Ectodermal cell (in vitro differentiated cells): ENCODE data around the gene FBXL2.

ENCODE experiments used
- H3K27ac ChIP-seq: 2 replicates; pipeline ENCODE4 v1.7.0; 2013; ENCODE audit warnings: mild to moderate bottlenecking, low read depth, low read length; ENCODE audit not compliant: insufficient read depth, poor library complexity, severe bottlenecking
- H3K27me3 ChIP-seq: 2 replicates; pipeline ENCODE4 v1.7.0; 2013; ENCODE audit warnings: mild to moderate bottlenecking, low read length; ENCODE audit not compliant: insufficient read depth, control insufficient read depth, poor library complexity, severe bottlenecking
- H3K36me3 ChIP-seq: one replicate; pipeline ENCODE4 v1.7.0; 2013; ENCODE audit warnings: low read length; ENCODE audit not compliant: control insufficient read depth, insufficient read depth
- H3K4me1 ChIP-seq: one replicate; pipeline ENCODE4 v1.7.0; 2013; ENCODE audit warnings: low read length; ENCODE audit not compliant: control insufficient read depth, insufficient read depth
- H3K4me3 ChIP-seq: 2 replicates; pipeline ENCODE4 v1.7.0; 2013; ENCODE audit warnings: low read depth, low read length, control low read depth; ENCODE audit not compliant: insufficient read depth
- H3K9me3 ChIP-seq: 2 replicates; pipeline ENCODE4 v1.7.0; 2013; ENCODE audit warnings: mild to moderate bottlenecking, low read length, moderate library complexity; ENCODE audit not compliant: control insufficient read depth
- WGBS, 2 experiments: methylation state at CpG; one replicate each; pipeline ENCODE4 v1.1.7; 2013; ENCODE audit warnings: missing lambda C conversion rate in 2 of 2; 5-methylcytosine and 5-hydroxymethylcytosine counted together

The FBXL2 gene

GRCh38 chr3:33250712-33251111, 26.5 kb upstream of the FBXL2 start:
- Histone ChIP-seq H3K9me3 (no peaks in the 10 kb centered on the region), H3K27ac (no peak overlapping the region), H3K36me3 (no peaks in the 10 kb centered on the region), H3K27me3 (no peaks in the 10 kb centered on the region), H3K4me3 (no peak overlapping the region), H3K4me1 (no peaks in the 10 kb centered on the region)
- WGBS, 2 experiments = 72 to 73% methylated on average over 1 of the region's 1 CpG

GRCh38 chr3:33256249-33256648, 21.0 kb upstream of the FBXL2 start:
- H3K27ac ChIP-seq = no peak overlapping the region
- no peaks in the 10 kb centered on the region for H3K27me3 ChIP-seq
- H3K4me3 ChIP-seq = no peak overlapping the region
- H3K36me3 ChIP-seq = no peaks in the 10 kb centered on the region
- H3K4me1 ChIP-seq = no peaks in the 10 kb centered on the region
- WGBS, 2 experiments = 52 to 73% methylated on average over 2 of the region's 2 CpGs
- no peaks in the 10 kb centered on the region for H3K9me3 ChIP-seq

- Histone ChIP-seq H3K4me1 (no peaks in the 10 kb centered on the region), H3K27me3 (no peaks in the 10 kb centered on the region), H3K4me3 (no peak overlapping the region), H3K9me3 (no peaks in the 10 kb centered on the region), H3K27ac (no peak overlapping the region), H3K36me3 (no peaks in the 10 kb centered on the region)
- WGBS, 2 experiments = 86 to 91% methylated on average over 5 of the region's 5 CpGs
Measured at GRCh38 chr3:33260104-33260503, 17.1 kb upstream of the FBXL2 start.

GRCh38 chr3:33269385-33269784, 7.9 kb upstream of the FBXL2 start:
- WGBS, 2 experiments = 90 to 95% methylated on average over 3 of the region's 3 CpGs
- Histone ChIP-seq H3K36me3 (no peaks in the 10 kb centered on the region), H3K9me3 (no peaks in the 10 kb centered on the region), H3K4me1 (no peaks in the 10 kb centered on the region), H3K4me3 (no peak overlapping the region), H3K27me3 (no peaks in the 10 kb centered on the region), H3K27ac (no peak overlapping the region)

- 89 to 94% methylated on average over 4 of the region's 4 CpGs for WGBS, 2 experiments
- Histone ChIP-seq H3K4me1 (no peaks in the 10 kb centered on the region), H3K4me3 (no peak overlapping the region)
Measured at GRCh38 chr3:33271324-33271723, 5.9 kb upstream of the FBXL2 start.

GRCh38 chr3:33273628-33274027, 3.6 kb upstream of the FBXL2 start:
- no peak overlapping the region for H3K27ac ChIP-seq
- 93 to 98% methylated on average over 3 of the region's 3 CpGs for WGBS, 2 experiments
- H3K4me3 ChIP-seq = no peak overlapping the region
- no peaks in the 10 kb centered on the region for H3K36me3 ChIP-seq
- no peaks in the 10 kb centered on the region for H3K9me3 ChIP-seq
- no peaks in the 10 kb centered on the region for H3K4me1 ChIP-seq
- no peaks in the 10 kb centered on the region for H3K27me3 ChIP-seq

More at GRCh38 chr3:33271324-33271723, 5.9 kb upstream of the FBXL2 start:
- H3K9me3 ChIP-seq = no peaks in the 10 kb centered on the region
- H3K36me3 ChIP-seq = no peaks in the 10 kb centered on the region
- no peaks in the 10 kb centered on the region for H3K27me3 ChIP-seq
- no peak overlapping the region for H3K27ac ChIP-seq

- no peaks in the 10 kb centered on the region for H3K36me3 ChIP-seq
- H3K4me1 ChIP-seq = no peaks in the 10 kb centered on the region
- peak overlapping the region; percentile 59 for H3K4me3 ChIP-seq
- H3K9me3 ChIP-seq = no peaks in the 10 kb centered on the region
- WGBS, 2 experiments = 25 to 27% methylated on average over 11 of the region's 11 CpGs
- no peak overlapping the region for H3K27ac ChIP-seq
- H3K27me3 ChIP-seq = no peaks in the 10 kb centered on the region
Measured at GRCh38 chr3:33278163-33278562, 921 bp downstream of the FBXL2 start.

- Histone ChIP-seq H3K27ac (no peak overlapping the region), H3K4me1 (no peaks in the 10 kb centered on the region), H3K9me3 (no peaks in the 10 kb centered on the region), H3K36me3 (no peaks in the 10 kb centered on the region), H3K4me3 (no peak overlapping the region), H3K27me3 (no peaks in the 10 kb centered on the region)
- WGBS, 2 experiments = 94 to 100% methylated on average over 1 of the region's 1 CpG
Measured at GRCh38 chr3:33287672-33288282, 10.5 kb downstream of the FBXL2 start.

- WGBS, 2 experiments = 92 to 96% methylated on average over 3 of the region's 3 CpGs
- no peaks in the 10 kb centered on the region for H3K27me3 ChIP-seq
- no peak overlapping the region for H3K4me3 ChIP-seq
- no peaks in the 10 kb centered on the region for H3K9me3 ChIP-seq
- no peaks in the 10 kb centered on the region for H3K36me3 ChIP-seq
- H3K4me1 ChIP-seq = no peaks in the 10 kb centered on the region
- H3K27ac ChIP-seq = no peak overlapping the region
Measured at GRCh38 chr3:33299395-33300081, 22.3 kb downstream of the FBXL2 start.

- WGBS, 2 experiments = 80 to 86% methylated on average over 1 of the region's 2 CpGs
- Histone ChIP-seq H3K4me1 (no peaks in the 10 kb centered on the region), H3K27ac (no peak overlapping the region), H3K4me3 (no peak overlapping the region), H3K36me3 (no peaks in the 10 kb centered on the region), H3K27me3 (no peaks in the 10 kb centered on the region), H3K9me3 (no peaks in the 10 kb centered on the region)
Measured at GRCh38 chr3:33312361-33312760, 35.1 kb downstream of the FBXL2 start.
